HG02798 (cell line): Measurements from ENCODE around the gene C1orf87.
A peak's percentile ranks its signal among the peaks of the same experiment; 100 is the strongest.

Source experiments
- ATAC-seq: cut with Tn5 transposase; IDR thresholded peaks from one replicate; pipeline ENCODE4 v1.9.1; 2021; ENCODE audit warnings: mild to moderate bottlenecking; ENCODE audit not compliant: unreplicated experiment, poor library complexity

Gene C1orf87

DNA sequence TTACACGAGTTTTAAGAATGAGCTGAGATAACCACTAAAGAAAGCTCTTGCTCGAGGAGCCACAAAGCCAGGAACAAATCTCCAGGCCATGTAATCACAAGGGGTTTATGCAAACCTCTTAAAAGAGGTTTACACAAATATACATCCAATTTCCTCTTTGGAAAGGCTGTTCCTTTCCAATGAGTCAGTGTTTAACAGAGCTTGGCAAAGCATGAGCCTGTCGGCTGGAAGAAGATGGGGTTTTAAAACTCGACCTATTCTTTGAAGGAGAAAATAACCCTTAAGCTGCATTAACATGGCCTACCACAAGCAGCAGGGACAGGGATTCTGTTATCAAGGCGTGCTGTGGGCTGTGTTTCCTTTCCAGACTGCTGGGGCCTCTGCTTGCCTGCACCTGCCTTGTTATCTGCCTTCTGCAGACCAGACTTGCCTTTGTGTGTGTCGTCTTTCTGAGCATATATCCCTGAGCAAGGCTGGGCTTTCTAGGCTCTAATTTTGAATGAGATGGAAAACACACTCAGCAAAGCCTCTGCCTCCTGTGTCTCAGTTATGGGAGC lies 106.4 kb downstream of the C1orf87 start:
- no peak for ATAC-seq

DNA sequence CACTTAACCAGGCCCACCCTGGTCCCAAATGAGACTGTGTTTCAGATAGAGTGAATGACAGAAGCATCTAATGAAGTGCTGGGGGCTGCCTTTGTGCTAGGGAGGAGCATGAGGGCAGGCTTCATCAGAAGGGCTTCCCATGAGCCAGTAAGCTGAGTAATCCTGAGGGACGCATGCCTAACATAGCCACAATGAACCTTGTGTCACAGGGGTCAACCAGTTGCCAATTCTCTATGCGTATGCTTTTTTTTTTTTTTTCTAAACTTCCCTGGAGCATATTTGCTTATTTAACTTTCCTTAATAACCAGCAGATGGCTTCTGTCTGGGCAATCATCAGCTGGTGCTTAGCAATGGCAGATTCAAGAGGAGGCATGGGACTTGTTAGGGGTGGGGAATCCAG lies 121.5 kb downstream of the C1orf87 start:
- no peak for ATAC-seq

DNA sequence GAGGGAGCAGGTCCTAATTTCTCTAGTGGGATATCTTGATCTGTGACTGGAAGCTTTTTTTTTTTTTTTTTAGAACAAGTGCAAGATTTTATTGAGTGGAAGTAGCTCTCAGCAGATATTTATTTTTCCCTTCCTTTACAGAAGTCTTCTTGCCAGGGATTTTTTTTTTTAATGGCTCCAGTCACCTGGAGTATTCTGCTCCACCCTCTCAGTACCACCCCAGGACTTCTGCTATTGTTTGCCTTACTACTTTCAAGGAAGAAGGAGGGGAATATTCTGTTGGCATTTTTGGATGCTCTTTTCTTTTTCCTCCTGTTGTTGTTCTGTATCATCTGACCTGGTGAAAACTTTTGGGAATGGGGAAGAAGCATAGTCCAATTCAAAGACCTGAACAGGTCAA lies 123.9 kb downstream of the C1orf87 start:
- no peak for ATAC-seq

DNA sequence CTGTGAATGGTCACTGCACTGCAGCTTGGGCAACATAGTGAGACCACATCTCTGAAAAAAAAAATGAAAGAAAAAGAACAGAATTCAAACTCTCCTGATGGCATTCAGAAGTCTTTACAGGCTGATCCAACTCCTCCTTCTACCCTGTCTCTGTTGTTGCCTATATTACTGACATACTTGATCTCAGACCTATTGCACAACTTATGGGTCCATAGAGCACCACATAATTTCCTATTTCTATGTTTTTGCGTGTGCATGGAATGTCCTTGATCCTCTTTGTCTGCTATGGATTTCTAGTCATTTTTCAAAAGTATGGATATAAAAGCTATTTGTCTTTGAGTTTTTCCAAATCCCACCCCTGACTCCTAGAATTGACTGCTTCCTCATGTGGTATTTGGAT lies 124.6 kb downstream of the C1orf87 start:
- ATAC-seq = no peak

DNA sequence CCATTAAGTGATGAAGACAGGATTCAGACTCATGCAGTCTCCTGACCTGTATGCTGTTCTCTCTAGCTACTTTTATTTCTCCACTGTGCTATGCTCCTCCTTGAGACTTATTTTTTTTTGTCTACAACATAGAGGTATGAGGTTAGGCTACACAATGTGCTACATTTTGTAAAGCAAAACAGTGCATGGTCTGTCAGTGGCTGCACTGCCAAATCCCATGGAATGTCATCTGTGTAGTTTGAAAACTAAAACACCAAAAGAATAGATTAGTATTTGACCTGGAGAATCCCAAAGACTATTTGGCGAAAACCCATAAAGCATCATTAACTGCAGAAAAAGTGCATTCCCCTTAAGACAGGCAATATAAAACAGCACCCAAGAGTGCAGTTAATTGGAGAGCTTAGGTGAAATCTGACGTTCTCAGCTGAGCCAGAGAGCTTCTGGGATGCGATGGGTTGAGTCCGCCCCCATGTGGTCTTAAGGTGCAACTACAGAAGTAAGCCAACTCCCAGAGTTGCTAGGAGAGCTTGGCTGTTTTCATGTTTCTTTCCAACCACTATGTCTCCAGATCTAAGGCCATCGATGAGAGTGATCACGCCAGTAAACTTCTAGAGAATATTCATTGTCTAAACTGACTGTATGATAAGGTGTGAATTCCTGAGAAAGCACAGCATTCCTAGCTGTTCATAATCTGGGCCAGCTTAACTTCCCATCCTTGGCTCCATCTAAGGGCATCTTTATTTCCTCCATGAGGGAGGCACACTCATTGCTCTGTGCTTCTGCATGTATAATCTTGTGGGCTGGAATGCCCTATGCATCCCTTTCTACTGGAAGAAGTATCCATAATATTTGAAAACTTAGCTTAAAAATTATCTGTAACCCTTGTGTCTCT lies 126.3 kb downstream of the C1orf87 start:
- ATAC-seq = peak; percentile 94

DNA sequence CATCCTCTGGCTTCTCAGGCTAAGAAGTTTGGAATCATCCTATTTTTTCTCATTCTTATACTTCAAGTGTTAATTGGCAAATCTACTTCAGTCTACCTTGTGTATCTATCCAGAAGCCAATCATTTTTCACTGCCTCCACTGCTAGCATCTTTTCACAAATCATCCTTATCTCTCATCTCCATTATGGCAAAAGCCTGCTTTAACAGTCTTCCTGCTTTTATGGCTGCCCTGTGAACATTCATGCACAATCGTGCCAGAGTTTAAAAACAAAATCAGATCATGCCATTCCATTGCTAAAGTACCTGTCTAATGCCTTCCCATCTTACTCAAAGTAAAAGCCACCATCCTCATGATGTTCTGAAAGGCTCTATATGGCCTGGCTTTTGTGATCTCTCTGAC lies 127.8 kb downstream of the C1orf87 start:
- ATAC-seq = no peak
